Left ventricle myocardium superior (tissue), 1 donor: ENCODE results near the gene H3-3A. TPM values are rescaled to one million over a fixed set of nuclear protein-coding genes. Genes with fewer than 3 reads are reported as not detected.
A peak's percentile ranks its signal among the peaks of the same experiment; 100 is the strongest.

Experiments used
- ATAC-seq: fragments of 200-7000 bp; cut with Tn5 transposase; one replicate; pipeline ENCODE4 v1.9.1; 2020; ENCODE audit warnings: mild to moderate bottlenecking, moderate library complexity
- DNase-seq: peaks from one replicate; pipeline ENCODE4 v3.0.0-alpha.2; 2020
- intact Hi-C: fragments of 100-400 bp; cut with micrococcal nuclease; formaldehyde crosslinking; loops from one replicate; pipeline ENCODE4 v1.11.0; 2022
- long read RNA-seq: library from polyadenylated mRNA; unstranded; transcript quantifications from one replicate; pipeline ENCODE4 v2.0.0, GENCODE V29; 2021
- total RNA-seq: library from RNA; stranded (reverse); fragmentation: NEBNext Ultra II Directional; extraction: Animal tissue kit (Norgen Biotek cat#: 25700); gene quantifications from one replicate; pipeline ENCODE4 v1.2.1, GENCODE V29; 2021
- donor health status: DM: no; HTN: yes; CAD: no; lungs with severe emphysema.

The H3-3A gene
- 345 TPM for total RNA-seq
- long read RNA-seq, transcript H3F3A-203 (4 exons, 1,088 nt): major isoform, 222 of 235 reads
- long read RNA-seq, partial matches to known transcripts: 6 of 235 reads
- long read RNA-seq, other reads (novel, unspliced or antisense): 3 of 235 reads

DNA sequence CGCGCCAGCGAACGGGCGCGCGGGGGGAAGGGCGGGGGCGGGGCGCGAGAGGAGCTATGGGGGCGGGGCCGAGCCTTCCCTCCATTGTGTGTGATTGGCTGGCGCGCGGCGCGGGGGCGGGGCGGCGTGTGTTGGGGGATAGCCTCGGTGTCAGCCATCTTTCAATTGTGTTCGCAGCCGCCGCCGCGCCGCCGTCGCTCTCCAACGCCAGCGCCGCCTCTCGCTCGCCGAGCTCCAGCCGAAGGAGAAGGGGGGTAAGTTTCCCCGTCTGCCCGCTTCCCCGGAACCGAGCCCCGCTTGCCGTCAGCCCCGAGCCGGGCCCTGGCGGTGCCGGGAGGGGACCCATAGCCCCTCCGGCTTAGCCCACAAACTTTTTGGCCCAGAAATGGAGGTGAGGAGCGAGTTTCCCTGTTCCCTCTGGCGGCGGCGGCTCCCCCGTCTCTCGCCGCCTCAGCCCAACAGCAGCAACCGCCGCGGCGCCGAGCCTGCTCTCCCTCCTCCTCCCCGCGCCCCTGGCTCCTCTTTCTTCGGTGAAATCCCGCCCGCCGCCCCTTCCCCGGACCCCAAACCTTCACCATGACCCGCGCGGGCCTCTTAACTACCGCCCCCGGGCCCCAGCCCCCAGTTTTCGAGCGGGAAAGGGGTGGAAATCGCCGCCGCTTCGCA lies at the start of gene H3-3A:
H3-3A (plus strand) TSS at position 159 of the 666 bp plus-strand sequence. CDS start 1,636 bp downstream, outside the sequence.
- intact Hi-C loops: no loop called here
- ATAC-seq (peak; percentile 91), DNase-seq (peak; percentile 100)

DNA sequence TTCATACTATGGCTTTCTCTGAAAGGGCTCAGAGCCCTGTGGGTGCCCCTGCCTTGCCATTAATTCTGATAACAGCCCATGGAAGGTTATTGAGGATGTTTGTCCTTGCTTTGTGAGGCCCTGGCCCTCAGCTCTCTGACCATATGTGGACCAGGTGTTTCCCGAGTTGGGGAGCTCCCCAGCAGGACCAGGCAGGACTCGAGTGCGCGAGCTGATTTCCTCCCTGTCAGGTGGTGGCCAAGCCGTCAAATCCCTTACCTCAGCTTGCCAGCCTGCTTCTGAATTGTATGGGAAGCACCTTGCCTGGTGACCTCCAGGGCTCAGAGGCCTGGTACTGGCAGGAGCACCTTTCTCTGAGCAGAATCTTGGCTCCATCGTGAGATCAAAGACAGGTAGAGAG lies 45.4 kb upstream of the H3-3A start:
- intact Hi-C loops: no loop called here
- no peak for ATAC-seq
- no peak for DNase-seq

- intact Hi-C loops: no loop called here
- no peak for DNase-seq
- no peak for ATAC-seq
Observed at GRCh38 chr1:226019572-226019971, 42.9 kb upstream of the H3-3A start.

DNA sequence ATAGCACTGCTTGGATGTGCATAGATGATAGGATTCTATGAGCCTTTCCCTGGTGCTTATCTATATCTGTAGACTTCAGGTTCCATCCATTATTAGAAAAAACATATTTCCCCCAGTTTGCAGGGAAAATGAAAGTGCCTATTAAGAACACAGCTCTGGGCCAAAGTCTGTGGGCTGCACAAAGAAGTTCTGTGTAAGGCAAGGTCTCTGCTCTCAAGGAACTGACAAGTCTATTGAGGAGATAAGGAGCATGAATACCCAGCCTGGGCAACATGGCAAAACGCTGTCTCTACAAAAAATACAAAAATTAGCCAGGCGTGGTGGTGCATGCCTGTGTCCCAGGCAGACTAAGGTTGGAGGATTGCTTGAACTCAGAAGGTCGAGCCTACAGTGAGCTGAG lies 41.1 kb upstream of the H3-3A start:
- ATAC-seq (no peak), DNase-seq (no peak)
- intact Hi-C loops: no loop called here

- intact Hi-C loops: no loop called here
- ATAC-seq: no peak
- DNase-seq: no peak
Observed at GRCh38 chr1:226021801-226022200, 40.7 kb upstream of the H3-3A start.

DNA sequence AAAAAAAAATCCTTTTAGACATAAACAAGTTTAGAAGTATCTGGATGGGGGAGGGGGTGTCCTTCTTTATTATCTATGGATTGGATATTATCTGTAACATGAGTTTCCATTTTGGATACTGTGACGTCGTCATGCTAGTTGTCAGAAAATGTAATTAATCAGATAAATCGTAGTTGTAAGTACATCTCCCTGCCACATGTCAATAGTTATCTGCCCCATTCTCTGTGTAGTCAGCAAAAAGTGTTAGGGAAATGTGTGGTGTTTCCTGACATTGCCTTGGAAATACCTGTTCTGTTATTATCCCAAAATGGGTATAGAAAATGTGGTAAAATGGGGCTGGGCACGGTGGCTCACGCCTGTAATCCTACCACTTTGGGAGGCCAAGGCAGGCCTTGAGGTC lies 38.8 kb upstream of the H3-3A start:
- intact Hi-C loops: no loop called here
- ATAC-seq (no peak), DNase-seq (no peak)

GRCh38 chr1:226026833-226027232 lies 35.7 kb upstream of the H3-3A start:
- DNase-seq: no peak
- intact Hi-C loops: no loop called here
- ATAC-seq: no peak

GRCh38 chr1:226027538-226028217 lies 34.8 kb upstream of the H3-3A start:
- ATAC-seq: no peak
- intact Hi-C loops: no loop called here
- DNase-seq: no peak

DNA sequence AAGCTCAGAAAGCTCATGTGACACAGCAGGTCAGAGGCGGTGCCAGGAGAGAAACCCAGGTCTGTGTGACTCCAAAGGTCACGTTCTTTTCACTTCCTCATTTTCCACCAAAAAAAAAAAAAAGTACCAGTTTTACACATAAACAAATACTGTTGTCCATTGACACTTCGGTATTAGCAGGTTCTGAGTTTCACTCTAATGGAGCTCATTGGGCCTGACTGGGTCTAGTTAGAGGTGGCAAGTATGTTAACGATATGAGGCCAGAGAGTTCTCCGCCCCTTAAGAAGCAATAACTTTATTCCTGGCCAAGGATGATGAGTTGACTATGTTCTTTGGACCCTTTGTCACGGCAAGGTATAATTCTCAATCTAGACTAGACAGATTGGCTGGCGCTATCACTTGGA lies 33.4 kb upstream of the H3-3A start:
- peak; percentile 16 for ATAC-seq
- DNase-seq: no peak
- intact Hi-C loops: no loop called here

GRCh38 chr1:226029568-226030225 lies 32.8 kb upstream of the H3-3A start:
- ATAC-seq (no peak), DNase-seq (no peak)
- intact Hi-C loops: no loop called here

DNA sequence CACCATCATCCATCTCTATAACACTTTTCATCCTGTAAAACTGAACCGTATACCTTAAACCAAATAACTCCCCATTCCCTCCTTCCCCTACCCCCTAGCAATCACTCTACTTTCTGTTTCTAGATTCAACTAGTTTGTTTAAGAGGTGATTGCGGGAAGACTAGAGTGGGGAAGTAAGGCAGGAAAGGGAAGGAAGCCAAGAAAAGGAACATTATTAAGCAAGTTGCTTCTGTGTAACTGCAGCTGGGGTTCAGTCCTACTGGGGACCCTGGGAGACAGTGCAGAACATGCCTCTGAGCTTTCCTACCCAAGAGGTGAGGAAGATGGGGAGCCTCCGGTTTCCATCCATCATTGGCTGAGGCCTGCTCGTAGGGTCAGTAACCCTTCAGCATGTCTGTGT lies 28.9 kb upstream of the H3-3A start:
- intact Hi-C loops: no loop called here
- ATAC-seq: peak; percentile 43
- no peak for DNase-seq

DNA sequence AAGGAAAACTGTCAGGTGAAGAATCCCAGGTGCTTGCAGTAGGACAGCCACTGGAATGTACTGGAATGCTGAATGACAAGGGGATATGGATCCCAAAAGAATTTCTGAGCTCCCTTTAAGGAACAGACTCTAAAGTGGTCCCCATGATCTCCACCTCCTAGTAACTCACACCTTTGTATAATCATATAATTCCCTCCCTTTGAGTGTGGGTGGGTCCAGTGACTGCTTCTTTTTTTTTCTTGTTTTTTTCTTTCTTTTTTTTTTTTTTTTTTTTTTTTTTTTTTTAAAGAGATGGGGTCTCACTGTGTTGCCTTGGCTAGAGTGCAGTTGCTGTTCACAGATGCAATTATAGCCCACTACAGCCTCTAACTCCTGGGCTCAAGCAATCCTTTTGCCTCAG lies 28.5 kb upstream of the H3-3A start:
- DNase-seq (no peak), ATAC-seq (no peak)
- intact Hi-C loops: no loop called here

GRCh38 chr1:226034482-226034881 lies 28.0 kb upstream of the H3-3A start:
- peak; percentile 88 for DNase-seq
- ATAC-seq: peak; percentile 95
- intact Hi-C loops: no loop called here

GRCh38 chr1:226035915-226036314 lies 26.6 kb upstream of the H3-3A start:
- ATAC-seq (no peak), DNase-seq (no peak)
- intact Hi-C loops: no loop called here

DNA sequence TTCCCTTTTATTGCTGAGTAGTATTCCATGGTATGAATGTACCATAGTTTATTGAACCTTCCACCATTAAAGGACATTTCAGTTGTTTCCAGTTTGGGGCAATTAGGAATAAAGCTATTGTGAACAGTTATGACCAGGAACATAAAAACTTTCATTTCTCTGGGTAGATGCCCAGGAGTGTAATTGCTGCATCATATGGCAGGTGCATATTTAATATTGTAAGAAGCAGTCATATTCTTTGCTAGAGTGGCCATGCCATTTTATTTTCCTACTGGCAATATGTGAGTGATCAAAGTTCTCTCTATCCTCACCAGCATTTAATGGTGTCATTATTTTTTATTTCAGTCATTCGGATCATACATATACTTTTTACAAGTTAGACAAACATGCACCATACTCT lies 23.9 kb upstream of the H3-3A start:
- no peak for DNase-seq
- intact Hi-C loops: no loop called here
- no peak for ATAC-seq

GRCh38 chr1:226041419-226041818 lies 21.1 kb upstream of the H3-3A start:
- ATAC-seq: no peak
- no peak for DNase-seq
- intact Hi-C loops: no loop called here

- DNase-seq: no peak
- intact Hi-C loops: no loop called here
- no peak for ATAC-seq
Observed at GRCh38 chr1:226044514-226045101, 17.9 kb upstream of the H3-3A start.

DNA sequence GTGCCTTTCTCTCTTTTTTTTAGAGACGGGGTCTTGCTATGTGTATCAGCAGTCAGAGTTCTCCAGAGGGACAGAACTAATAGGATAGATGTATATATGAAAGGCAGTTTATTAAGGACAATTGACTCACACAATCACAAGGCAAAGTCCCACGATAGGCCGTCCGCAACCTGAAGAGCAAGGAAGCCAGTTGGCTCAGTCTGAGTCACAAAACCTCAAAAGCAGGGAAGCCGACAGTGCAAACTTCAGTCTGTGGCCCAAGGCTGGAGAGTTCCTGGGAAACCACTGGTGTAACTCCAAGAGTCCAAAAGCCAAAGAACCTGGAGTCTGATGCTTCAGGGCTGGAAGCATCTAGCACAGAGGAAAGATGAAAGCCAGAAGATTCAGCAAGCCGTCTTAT lies 16.3 kb upstream of the H3-3A start:
- intact Hi-C loops: no loop called here
- ATAC-seq: no peak
- no peak for DNase-seq

DNA sequence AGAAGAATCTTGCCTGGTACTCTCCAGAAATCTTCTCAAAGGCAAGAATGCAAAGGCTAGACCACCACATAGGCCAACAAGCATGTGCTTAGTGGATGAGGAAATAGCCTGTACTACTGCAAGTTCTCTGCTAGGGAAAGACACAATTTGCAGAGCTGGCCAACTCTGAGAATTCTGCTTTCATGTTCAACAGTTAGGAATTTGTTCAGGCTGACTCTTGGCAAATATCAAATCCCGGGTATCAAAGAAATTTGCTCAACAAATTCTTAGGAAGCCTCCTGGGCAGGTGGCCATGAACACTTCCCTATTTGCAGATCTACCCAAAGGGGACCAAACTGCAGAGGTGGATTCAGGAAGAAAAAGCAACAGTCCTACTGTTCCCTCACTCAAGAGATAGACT lies 15.0 kb upstream of the H3-3A start:
- intact Hi-C loops: no loop called here
- DNase-seq: no peak
- ATAC-seq: no peak

- ATAC-seq (no peak), DNase-seq (no peak)
- intact Hi-C loops: no loop called here
Observed at GRCh38 chr1:226048886-226049285, 13.6 kb upstream of the H3-3A start.
